HEK293 (cell line): ENCODE results near the gene TSHZ3.

Experiments
- CTCF ChIA-PET: fragments of 350-600 bp; formaldehyde crosslinking; extraction: SDS; loops from one replicate; lab custom pipeline; 2021; ENCODE audit warnings: antibody characterized with exemption; lab: Yijun Ruan, JAX
- POLR2A ChIA-PET: fragments of 300-600 bp; formaldehyde crosslinking; extraction: SDS; loops from one replicate; lab custom pipeline; 2020; ENCODE audit warnings: antibody characterized with exemption, inconsistent platforms; lab: Yijun Ruan, JAX
- H3K27ac ChIP-seq: fragments of 200-500 bp; sonication (Bioruptor generic); 2 replicates; pipeline ENCODE4 v1.5.1; 2014; ENCODE audit warnings: low read depth, low read length, control low read depth, inconsistent platforms; ENCODE audit errors: extremely low read depth
- H3K36me3 ChIP-seq, 2 experiments: fragments of 200-500 bp in 1 of 2; sonication (Bioruptor generic) in 1 of 2; 1 replicate in 1 of 2; 2 replicates in 1 of 2; pipeline ENCODE4 v1.5.1; 2014 to 2017; ENCODE audit warnings: inconsistent platforms in 2 of 2, low read length in 2 of 2; ENCODE audit not compliant: control insufficient read depth in 2 of 2, insufficient read depth in 1 of 2
- H3K4me1 ChIP-seq: fragments of 200-500 bp; sonication (Bioruptor generic); 2 replicates; pipeline ENCODE4 v1.5.1; 2014; ENCODE audit warnings: mild to moderate bottlenecking, low read length, inconsistent platforms; ENCODE audit not compliant: control insufficient read depth, insufficient read depth
- H3K4me3 ChIP-seq: 2 replicates; pipeline ENCODE4 v1.5.1; 2011; ENCODE audit warnings: low read depth, mild to moderate bottlenecking, control low read depth, low read length, moderate library complexity
- H3K9me3 ChIP-seq: fragments of 200-500 bp; sonication (Bioruptor generic); 2 replicates; pipeline ENCODE4 v1.5.1; 2014; ENCODE audit warnings: low read depth, low read length, inconsistent platforms; ENCODE audit not compliant: control insufficient read depth, insufficient read depth
- FEZF1 ChIP-seq: fragments of 450-650 bp; formaldehyde crosslinking; IDR thresholded peaks from 2 replicates; pipeline ENCODE4 v1.5.1; 2016; ENCODE audit warnings: missing biosample characterization, missing genetic modification characterization
- GLI4 ChIP-seq: fragments of 450-650 bp; formaldehyde crosslinking; IDR thresholded peaks from 2 replicates; pipeline ENCODE4 v1.5.1; 2016; ENCODE audit warnings: missing biosample characterization, missing genetic modification characterization
- HIC1 ChIP-seq: fragments of 450-650 bp; formaldehyde crosslinking; IDR thresholded peaks from 2 replicates; pipeline ENCODE4 v1.5.1; 2016; ENCODE audit warnings: missing biosample characterization, missing genetic modification characterization
- KLF16 ChIP-seq: fragments of 450-650 bp; formaldehyde crosslinking; IDR thresholded peaks from 2 replicates; pipeline ENCODE4 v1.5.1; 2017; ENCODE audit warnings: missing biosample characterization, missing genetic modification characterization
- KLF8 ChIP-seq: fragments of 450-650 bp; formaldehyde crosslinking; IDR thresholded peaks from 2 replicates; pipeline ENCODE4 v1.5.1; 2016; ENCODE audit warnings: missing biosample characterization, missing genetic modification characterization
- SCRT2 ChIP-seq: fragments of 450-650 bp; formaldehyde crosslinking; IDR thresholded peaks from 2 replicates; pipeline ENCODE4 v1.5.1; 2016; ENCODE audit warnings: missing biosample characterization, missing genetic modification characterization
- SETDB1 ChIP-seq: IDR thresholded peaks from one replicate; pipeline ENCODE4 v1.6.1; 2017; ENCODE audit warnings: mild to moderate bottlenecking, low read length, moderate library complexity, mixed read lengths; ENCODE audit not compliant: insufficient read length
- ZBTB26 ChIP-seq: fragments of 450-650 bp; formaldehyde crosslinking; optimal IDR thresholded peaks from 2 replicates; pipeline ENCODE3; 2016; ENCODE audit warnings: missing biosample characterization, mild to moderate bottlenecking, missing genetic modification characterization
- ZNF112 ChIP-seq: fragments of 450-650 bp; formaldehyde crosslinking; IDR thresholded peaks from 2 replicates; pipeline ENCODE4 v1.5.0; 2017; ENCODE audit warnings: missing biosample characterization, missing genetic modification characterization
- ZNF148 ChIP-seq: fragments of 450-650 bp; formaldehyde crosslinking; IDR thresholded peaks from 2 replicates; pipeline ENCODE4 v1.5.0; 2017; ENCODE audit warnings: missing biosample characterization, missing genetic modification characterization, borderline replicate concordance
- ZNF16 ChIP-seq: fragments of 450-650 bp; formaldehyde crosslinking; IDR thresholded peaks from 2 replicates; pipeline ENCODE4 v1.5.1; 2016; ENCODE audit warnings: low read depth, missing biosample characterization, missing genetic modification characterization
- ZNF211 ChIP-seq: fragments of 450-650 bp; formaldehyde crosslinking; IDR thresholded peaks from 2 replicates; pipeline ENCODE4 v1.5.1; 2016; ENCODE audit warnings: low read depth, missing biosample characterization, missing genetic modification characterization
- ZNF23 ChIP-seq: fragments of 450-650 bp; formaldehyde crosslinking; IDR thresholded peaks from 2 replicates; pipeline ENCODE4 v1.5.1; 2016; ENCODE audit warnings: missing biosample characterization, missing genetic modification characterization, borderline replicate concordance
- ZNF274 ChIP-seq, 2 experiments: fragments of 200-500 bp in 1 of 2; fragments of 450-650 bp in 1 of 2; sonication (Bioruptor generic) in 1 of 2; formaldehyde crosslinking in 1 of 2; IDR thresholded peaks; 2 replicates each; pipeline versions ENCODE4 v1.5.1 to v1.6.1; 2014 to 2016; ENCODE audit warnings: borderline replicate concordance in 1 of 2, inconsistent platforms in 1 of 2, low read length in 1 of 2, missing biosample characterization in 1 of 2, missing genetic modification characterization in 1 of 2
- ZNF362 ChIP-seq: fragments of 450-650 bp; formaldehyde crosslinking; IDR thresholded peaks from 2 replicates; pipeline ENCODE4 v1.5.1; 2016; ENCODE audit warnings: missing biosample characterization, missing genetic modification characterization
- ZNF366 ChIP-seq: fragments of 450-650 bp; formaldehyde crosslinking; conservative IDR thresholded peaks from 2 replicates; pipeline ENCODE4 v1.5.1; 2016; ENCODE audit warnings: missing biosample characterization, missing genetic modification characterization
- ZNF37A ChIP-seq: fragments of 450-650 bp; IDR thresholded peaks from 2 replicates; pipeline ENCODE4 v1.5.1; 2018; ENCODE audit warnings: missing biosample characterization, missing genetic modification characterization
- ZNF391 ChIP-seq: fragments of 450-650 bp; formaldehyde crosslinking; IDR thresholded peaks from 2 replicates; pipeline ENCODE4 v1.5.1; 2016; ENCODE audit warnings: low read depth, missing biosample characterization, missing genetic modification characterization, borderline replicate concordance
- ZNF423 ChIP-seq: fragments of 450-650 bp; formaldehyde crosslinking; IDR thresholded peaks from 2 replicates; pipeline ENCODE4 v1.5.1; 2016; ENCODE audit warnings: missing biosample characterization, missing genetic modification characterization
- ZNF530 ChIP-seq: fragments of 450-650 bp; formaldehyde crosslinking; IDR thresholded peaks from 2 replicates; pipeline ENCODE4 v1.5.1; 2016; ENCODE audit warnings: low read depth, missing biosample characterization, missing genetic modification characterization
- ZNF560 ChIP-seq: fragments of 450-650 bp; formaldehyde crosslinking; IDR thresholded peaks from 2 replicates; pipeline ENCODE4 v1.5.1; 2017; ENCODE audit warnings: missing biosample characterization, missing genetic modification characterization, borderline replicate concordance
- ZNF626 ChIP-seq: fragments of 450-650 bp; sonication (Bioruptor Pico); formaldehyde crosslinking; IDR thresholded peaks from 2 replicates; pipeline ENCODE4 v1.5.1; 2018; ENCODE audit warnings: missing biosample characterization, missing genetic modification characterization, inconsistent platforms
- ZNF707 ChIP-seq: fragments of 450-650 bp; formaldehyde crosslinking; IDR thresholded peaks from 2 replicates; pipeline ENCODE4 v1.5.1; 2016; ENCODE audit warnings: missing biosample characterization, missing genetic modification characterization
- ZNF747 ChIP-seq: fragments of 450-650 bp; formaldehyde crosslinking; IDR thresholded peaks from 2 replicates; pipeline ENCODE4 v1.5.1; 2016; ENCODE audit warnings: missing biosample characterization, missing genetic modification characterization
- ZNF837 ChIP-seq: fragments of 450-650 bp; formaldehyde crosslinking; IDR thresholded peaks from 2 replicates; pipeline ENCODE4 v1.5.1; 2016; ENCODE audit warnings: missing biosample characterization, missing genetic modification characterization
- TF ChIP-seq, protein P1 (sequence below): fragments of 450-650 bp; formaldehyde crosslinking; conservative IDR thresholded peaks from 2 replicates; pipeline ENCODE4 v1.5.1; 2016; ENCODE audit warnings: low read depth, missing biosample characterization, missing genetic modification characterization

TSHZ3 gene

DNA sequence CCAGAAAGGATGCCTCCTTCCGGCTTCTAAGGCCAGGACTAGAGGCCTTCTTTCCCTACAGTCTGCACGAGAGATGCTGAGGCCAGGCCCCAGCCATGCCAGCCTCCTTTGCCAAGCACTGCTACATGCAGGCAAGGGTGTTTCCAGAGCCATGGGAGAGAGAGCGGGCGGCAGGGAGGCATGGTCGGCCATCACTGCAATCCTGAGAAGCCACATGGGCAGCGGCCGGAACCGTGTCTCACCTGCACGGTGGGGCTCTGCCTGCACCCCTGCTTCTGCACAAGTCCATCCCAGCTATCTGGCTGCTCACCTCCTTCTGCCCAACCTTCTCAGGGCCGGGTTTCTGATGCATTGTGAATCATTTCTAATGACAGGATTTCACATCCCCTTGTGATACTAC lies 35.1 kb downstream of the TSHZ3 start:
- Histone ChIP-seq H3K36me3 (peaks cover 0 to 3% of the 10 kb centered on the region in 2 experiments; a peak in 1 of 3 replicates), H3K9me3 (no peaks in the 10 kb centered on the region; the same call in 1 of the 2 replicates), H3K27ac (no peak overlapping the region), H3K4me1 (peaks cover 48% of the 10 kb centered on the region), H3K4me3 (no peak overlapping the region)
- TF ChIP-seq ZNF747 (no peak), ZNF560 (no peak), ZBTB26 (tag by site-specific recombination) (no peak), SCRT2 (tag by site-specific recombination) (no peak), ZNF211 (tag by site-specific recombination) (no peak), ZNF530 (tag by site-specific recombination) (no peak), GLI4 (tag by site-specific recombination) (no peak), ZNF837 (no peak), ZNF423 (no peak), ZNF112 (tag by site-specific recombination) (no peak), ZNF16 (tag by site-specific recombination) (no peak), ZNF391 (no peak), ZNF366 (tag by site-specific recombination) (no peak), ZNF626 (no peak), KLF8 (no peak), ZNF23 (no peak), ZNF362 (tag by site-specific recombination) (no peak)
- TF ChIP-seq, protein P1, sequence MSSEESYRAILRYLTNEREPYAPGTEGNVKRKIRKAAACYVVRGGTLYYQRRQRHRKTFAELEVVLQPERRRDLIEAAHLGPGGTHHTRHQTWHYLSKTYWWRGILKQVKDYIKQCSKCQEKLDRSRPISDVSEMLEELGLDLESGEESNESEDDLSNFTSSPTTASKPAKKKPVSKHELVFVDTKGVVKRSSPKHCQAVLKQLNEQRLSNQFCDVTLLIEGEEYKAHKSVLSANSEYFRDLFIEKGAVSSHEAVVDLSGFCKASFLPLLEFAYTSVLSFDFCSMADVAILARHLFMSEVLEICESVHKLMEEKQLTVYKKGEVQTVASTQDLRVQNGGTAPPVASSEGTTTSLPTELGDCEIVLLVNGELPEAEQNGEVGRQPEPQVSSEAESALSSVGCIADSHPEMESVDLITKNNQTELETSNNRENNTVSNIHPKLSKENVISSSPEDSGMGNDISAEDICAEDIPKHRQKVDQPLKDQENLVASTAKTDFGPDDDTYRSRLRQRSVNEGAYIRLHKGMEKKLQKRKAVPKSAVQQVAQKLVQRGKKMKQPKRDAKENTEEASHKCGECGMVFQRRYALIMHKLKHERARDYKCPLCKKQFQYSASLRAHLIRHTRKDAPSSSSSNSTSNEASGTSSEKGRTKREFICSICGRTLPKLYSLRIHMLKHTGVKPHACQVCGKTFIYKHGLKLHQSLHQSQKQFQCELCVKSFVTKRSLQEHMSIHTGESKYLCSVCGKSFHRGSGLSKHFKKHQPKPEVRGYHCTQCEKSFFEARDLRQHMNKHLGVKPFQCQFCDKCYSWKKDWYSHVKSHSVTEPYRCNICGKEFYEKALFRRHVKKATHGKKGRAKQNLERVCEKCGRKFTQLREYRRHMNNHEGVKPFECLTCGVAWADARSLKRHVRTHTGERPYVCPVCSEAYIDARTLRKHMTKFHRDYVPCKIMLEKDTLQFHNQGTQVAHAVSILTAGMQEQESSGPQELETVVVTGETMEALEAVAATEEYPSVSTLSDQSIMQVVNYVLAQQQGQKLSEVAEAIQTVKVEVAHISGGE (tag by site-specific recombination): no peak
- POLR2A ChIA-PET: no interaction called here
- CTCF ChIA-PET: no interaction called here

DNA sequence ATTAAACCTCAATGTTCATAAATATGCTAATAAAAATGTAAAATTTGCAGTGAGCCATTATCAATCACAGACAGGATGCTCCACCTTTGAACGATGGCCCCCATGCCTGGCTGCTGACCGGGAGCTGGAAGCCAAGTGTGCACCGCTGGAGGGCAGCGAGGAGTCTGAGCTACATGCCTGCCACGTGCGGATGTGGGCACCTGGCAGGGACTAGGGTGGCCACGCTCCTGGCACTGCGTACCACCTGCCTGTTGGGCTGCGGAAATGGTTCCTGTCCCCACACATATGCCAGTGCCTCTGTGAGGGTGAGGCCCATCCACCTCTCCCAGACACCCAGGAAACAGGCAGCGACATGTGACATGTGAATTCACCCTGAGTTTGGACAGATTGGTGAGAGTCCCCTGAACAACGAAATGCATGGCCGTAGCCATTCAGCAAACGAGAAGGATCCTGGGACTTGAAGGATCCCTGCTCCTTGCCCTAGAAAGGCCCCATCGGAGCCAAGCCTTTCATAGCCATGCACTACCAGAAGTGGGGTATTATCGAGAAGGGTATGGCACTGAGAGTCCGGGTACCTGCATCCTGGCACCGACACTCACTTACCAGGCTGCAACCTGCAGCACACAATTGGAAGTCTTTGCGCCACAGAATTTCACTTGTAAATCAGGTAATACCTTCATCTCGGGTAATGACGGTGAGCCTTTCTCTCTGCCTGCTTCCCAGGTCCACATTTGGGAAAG lies 35.8 kb downstream of the TSHZ3 start:
- no peak overlapping the region for H3K4me3 ChIP-seq
- TF ChIP-seq HIC1 (tag by site-specific recombination): peak; percentile 50
- no peak for TF ChIP-seq ZNF37A (tag by site-specific recombination)
- no peak for TF ChIP-seq SETDB1
- no peak for TF ChIP-seq KLF16 (tag by site-specific recombination)
- TF ChIP-seq ZNF707: peak; percentile 95
- no peak for TF ChIP-seq ZNF148
- TF ChIP-seq FEZF1 (tag by site-specific recombination): no peak
- no peak for TF ChIP-seq ZNF274 (IDR thresholded peaks at IDR 0.05; ENCODE audit: low read length)
- TF ChIP-seq ZNF274 (tag by site-specific recombination; IDR thresholded peaks at IDR 0.05; ENCODE audit: borderline replicate concordance): no peak
- H3K4me1 ChIP-seq: peaks cover 44% of the 10 kb centered on the region
- CTCF ChIA-PET: no interaction called here
- POLR2A ChIA-PET: no interaction called here
- peaks cover 0 to 3% of the 10 kb centered on the region in 2 experiments; a peak in 1 of 3 replicates for H3K36me3 ChIP-seq
- H3K9me3 ChIP-seq: no peaks in the 10 kb centered on the region; the same call in 1 of the 2 replicates
- no peak overlapping the region for H3K27ac ChIP-seq
